ENCODE measurements around the gene POP4.
A peak's percentile ranks its signal among the peaks of the same experiment; 100 is the strongest.
"Not testable (repeated sequence)": the region's sequence is repeated elsewhere in the genome, so short reads cannot be mapped to it uniquely, and the experiment has no call there.

Gene POP4, protein sequence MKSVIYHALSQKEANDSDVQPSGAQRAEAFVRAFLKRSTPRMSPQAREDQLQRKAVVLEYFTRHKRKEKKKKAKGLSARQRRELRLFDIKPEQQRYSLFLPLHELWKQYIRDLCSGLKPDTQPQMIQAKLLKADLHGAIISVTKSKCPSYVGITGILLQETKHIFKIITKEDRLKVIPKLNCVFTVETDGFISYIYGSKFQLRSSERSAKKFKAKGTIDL

DNA sequence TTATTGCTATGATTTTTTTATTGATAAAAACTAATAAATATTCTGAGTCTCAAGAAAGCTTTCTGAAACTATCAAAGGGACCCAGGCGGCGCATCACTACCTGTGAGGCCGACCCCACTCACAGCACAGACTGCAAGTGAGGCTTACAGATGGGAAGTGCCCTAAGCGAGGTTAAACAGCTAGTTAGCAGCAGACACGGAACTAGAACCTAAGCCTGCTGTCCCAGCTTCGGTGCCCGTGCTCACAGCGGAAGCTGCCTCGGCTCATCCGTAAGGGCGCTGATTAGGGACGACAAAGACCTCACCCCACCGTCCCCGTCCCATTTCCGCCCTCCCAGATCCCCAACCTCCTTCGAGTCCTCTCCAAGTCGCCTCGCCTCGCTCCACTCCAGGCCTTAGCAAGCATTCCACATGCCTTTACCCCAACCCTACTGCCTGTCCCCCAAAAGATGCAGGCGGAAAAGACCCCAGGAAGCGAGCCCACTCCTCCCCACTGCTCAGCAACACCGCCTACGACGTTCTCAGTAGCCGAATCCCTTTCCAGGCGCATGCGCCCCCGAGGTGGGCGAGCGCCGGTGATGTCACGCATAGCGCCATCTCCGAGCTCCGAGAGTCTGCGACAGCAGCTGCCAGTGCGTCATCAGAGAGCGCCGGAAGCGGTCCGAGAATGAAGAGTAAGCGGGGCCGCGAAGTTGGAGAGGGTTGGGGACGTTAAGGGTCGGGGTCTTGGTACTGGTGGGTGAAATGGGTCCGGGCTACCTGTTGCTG, at the start of gene POP4:
Gene POP4 (plus strand): TSS at position 631 of the 767 bp plus-strand sequence. CDS start 36 bp downstream, at position 667.
- peak; percentile 95 for DNase-seq (ENCODE audit: low spot score)

- not testable (repeated sequence) for DNase-seq (ENCODE audit: low spot score)
Measured at GRCh38 chr19:29559110-29559509, 47.0 kb upstream of the POP4 start.

DNA sequence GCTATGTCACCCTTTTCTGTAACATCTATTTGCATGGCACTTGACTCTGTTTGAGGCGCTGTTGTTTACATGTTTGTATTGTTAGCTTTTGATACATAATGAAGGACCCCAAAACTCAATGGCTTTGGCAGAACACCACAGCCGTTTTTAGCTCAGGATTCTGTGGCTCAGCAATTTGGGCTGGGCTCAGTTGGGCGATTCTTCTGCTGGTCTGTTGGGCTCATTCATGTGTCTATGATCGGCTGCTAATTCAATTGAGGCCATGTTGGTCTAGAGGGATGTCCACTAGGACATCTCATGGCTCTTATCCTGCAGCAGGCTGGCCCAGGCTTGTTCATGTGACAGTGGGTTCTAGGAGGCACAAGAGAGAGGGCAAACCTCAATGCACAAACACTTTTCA, 46.3 kb upstream of the POP4 start:
- DNase-seq (ENCODE audit: low spot score) = no peak

DNA sequence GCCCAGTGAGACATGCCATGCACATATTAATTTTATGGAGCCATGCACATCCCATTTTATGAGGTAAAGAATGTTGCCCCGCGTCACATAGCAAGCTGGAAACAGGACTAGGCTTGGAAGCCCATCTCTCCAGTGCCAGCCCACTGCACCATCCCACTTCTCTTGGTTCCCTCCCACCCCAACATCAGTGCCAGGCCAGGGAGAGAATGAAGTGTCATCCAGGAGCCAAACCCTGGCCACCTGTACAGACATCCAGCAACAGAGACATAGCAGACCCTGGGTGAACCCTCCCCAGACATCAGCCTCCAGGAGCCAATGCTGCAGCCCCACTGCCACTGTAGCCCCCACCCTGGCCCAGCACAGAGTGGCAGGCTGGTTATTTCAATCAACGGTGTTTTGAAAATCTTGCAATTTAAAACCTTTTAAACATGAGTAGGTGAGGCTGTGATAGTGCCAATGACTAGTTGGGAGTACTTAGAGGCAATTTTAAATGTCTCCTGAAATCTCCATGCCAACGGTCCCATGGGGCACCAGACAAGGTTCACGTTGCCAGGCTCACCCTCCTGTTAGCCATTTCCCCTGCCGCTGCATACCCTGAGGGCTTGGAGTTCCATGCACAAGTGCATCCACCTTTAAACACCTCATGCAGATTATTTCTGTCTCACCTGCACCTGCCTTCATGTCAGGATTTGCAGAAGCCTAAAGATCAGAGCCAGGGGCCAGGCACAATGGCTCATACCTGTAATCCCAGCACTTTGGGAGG, 45.6 kb upstream of the POP4 start:
- no peak for DNase-seq (ENCODE audit: low spot score)

GRCh38 chr19:29561601-29562000, 44.5 kb upstream of the POP4 start:
- no peak for DNase-seq (ENCODE audit: low spot score)

DNA sequence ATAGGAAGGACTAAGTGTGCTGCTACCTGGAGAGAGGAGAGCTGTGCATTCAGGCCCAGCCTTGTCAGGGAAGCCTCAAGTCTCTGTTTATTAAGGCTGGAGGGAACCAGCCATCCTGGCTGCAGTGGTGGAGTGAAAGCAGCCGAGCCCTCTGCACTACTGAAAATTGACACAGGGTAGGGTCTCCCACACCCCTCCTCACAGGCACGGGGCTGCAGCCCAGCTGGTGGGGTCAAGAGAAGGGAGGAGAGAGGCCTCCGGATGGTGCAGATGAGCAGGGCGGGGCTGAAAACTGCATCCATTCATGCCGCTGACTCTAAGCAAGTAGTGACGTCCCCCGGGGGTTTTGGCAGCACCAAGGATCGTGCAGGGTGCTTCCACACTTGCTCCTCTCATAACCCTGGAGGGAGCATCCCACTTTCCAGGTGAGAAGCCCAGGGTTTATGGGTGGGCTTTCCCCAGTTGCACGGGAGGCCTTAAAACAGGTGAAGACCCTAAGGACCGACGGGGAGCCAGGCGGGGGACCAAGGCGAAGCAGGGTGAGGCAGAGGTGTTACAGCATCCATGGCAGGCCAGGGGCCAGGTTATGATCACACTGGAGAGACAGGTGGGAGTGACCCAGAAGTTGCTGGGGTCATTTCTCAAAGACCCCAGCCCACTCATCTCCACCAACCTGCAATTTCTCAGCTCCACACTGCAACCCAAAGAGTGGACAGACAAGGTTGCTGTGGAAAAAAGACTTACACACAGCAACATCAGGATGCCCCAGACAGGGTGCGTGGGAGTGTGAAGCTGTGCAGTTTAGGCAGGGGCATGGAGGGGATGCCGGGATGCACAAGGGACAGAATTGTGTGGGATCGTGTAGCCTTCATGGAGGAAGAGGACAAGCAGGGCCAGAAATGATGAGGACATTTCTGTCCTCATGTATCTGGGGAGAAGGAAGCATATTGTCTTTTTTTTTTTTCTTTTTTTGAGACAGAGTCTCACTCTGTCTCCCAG, 43.5 kb upstream of the POP4 start:
- DNase-seq (ENCODE audit: low spot score) = no peak

DNA sequence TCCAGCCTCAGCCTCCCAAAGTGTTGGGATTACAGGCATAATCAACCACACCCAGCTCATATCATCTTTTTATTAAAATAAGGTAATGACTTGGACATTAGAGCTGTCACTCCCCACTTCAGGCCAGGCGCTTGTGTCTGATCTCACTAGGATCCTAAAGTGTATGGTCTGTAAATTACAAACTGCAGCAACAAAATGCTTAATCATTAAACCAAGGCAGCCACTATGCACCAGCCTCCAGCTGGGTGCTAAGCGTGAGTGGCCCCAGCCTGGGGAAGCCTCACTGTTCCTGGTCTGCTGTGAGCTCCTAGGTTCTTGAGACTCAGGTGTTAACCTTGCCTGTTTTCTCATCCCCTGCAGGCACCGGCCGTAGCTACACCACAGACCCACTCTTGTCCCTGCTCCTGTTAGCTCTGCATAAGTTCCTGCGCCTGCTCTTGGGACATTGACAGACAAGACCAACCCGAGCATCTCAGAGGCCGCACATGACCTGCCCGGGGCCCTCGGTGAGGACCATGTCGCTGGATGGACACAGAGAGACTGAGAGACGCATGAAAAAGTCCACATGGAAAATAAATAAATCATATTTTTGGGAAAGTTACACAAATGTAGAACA, 42.5 kb upstream of the POP4 start:
- peak; percentile 15 for DNase-seq (ENCODE audit: low spot score)

DNA sequence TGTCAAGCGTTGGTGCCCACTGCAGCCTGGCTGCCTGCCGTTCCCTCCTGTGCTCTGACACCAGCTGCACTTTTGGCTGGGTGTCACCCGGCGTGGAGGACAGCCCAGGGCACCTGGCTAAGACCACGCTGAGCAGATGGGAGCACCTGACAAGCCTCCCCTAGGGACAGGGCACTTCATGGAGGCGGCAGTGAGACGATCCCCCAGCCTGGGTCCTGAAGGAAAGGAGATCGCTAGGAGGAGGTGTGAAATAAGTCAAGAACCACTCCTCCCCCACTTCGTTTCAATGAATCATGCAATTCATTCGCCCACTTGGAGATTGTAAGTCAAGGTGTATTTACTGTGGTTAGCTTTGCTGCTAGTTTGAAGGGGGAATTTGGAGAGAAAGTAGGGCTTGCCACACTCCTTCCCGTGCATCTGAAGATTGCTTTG, 41.5 kb upstream of the POP4 start:
- DNase-seq (ENCODE audit: low spot score) = no peak

GRCh38 chr19:29565171-29565570, 40.9 kb upstream of the POP4 start:
- DNase-seq (ENCODE audit: low spot score) = no peak

DNA sequence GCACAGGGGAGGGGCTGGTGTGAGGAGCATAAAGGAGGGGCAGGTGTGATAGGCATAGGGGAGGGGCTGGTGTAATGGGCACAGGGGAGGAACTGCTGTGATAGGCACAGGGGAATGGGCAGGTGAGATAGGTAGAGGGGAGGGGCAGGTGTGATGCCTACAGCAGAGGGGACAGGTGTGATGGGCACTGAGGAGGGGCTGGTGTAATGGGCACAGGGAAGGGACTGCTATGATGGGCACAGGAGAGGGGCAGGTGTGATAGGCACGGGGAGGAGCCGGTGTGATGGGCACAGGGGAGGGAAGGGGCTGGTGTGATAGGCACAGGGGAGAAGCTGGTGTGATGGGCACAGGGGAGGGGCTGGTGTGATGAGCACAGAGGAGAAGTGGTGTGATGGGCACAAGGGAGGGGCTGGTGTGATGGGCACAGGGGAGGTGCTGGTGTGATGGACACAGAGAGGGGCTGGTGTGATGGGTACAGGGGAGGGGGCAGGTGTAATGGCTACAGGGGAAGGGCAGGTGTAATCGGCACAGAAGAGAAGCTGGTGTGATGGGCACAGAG, 39.5 kb upstream of the POP4 start:
- DNase-seq (ENCODE audit: low spot score) = no peak

DNA sequence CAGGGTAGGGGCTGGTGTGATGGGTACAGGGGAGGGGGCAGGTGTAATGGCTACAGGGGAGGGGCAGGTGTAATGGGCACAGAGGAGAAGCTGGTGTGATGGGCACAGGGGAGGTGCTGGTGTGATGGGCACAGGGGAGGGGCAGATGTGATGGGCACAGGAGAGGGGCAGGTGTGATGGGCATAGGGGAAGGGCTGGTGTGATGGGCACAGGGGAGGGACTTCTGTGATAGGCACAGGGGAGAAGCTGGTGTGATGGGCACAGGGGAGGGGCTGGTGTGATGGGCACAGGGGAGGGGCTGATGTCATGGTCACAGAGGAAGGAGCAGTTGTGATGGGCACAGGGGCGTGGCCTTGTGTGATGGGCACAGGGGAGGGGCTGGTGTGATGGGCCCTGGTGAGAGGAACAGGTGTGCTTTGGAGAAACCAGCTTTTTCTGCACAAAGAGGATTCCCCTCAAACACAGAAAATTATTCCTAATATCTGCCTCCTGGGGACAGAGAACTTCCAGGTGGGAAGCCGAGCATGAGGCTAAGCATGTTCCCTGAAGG, 38.6 kb upstream of the POP4 start:
- DNase-seq (ENCODE audit: low spot score) = no peak

DNA sequence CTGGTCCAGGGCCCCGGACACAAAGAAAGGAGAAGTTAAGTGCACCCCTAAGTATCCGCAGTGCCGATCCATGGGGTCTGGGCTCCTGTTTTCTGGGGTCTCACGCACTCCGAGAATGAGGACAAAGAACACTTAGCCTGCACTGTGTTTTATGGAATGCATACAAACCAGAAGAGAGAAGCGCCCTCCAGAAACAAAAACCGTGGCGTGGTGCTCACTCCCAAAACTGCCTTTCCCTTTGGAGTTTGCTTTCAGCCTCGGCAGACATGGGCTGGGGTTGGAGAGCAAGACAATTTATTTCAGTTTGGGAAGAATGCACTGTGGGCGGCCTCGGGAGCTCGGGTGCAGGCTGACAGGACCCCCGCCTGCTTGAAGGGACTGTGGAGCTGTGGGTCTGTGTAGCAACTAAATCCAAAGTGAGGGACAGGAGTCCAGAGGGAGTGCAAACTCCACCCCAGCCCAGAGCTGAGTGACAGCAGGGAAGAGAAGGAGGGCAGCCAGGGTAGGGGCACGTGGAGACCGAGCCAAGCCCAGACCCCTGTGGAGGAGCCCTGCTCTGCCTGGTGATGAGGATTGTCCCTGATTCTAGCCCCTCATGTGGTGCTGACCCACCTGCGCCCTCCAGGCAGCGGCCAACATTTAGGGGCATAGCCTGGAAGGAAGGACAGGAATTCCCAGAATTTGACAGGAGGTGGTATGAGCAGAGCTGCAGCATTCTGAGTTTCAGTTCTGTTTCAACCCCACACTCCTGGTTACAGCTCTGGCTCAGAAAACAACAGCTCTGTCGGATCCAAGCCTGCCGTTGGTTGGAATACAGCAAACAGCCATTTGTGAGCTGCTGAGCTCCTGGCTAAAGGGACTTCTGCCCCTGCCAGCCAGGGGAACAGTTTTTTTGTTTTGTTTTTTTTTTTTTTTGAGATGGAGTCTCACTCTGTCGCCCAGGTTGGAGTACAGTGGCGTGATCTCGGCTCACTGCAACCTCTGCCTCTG, 37.8 kb upstream of the POP4 start:
- DNase-seq (ENCODE audit: low spot score) = no peak

GRCh38 chr19:29569038-29569911, 36.8 kb upstream of the POP4 start:
- DNase-seq (ENCODE audit: low spot score) = no peak

- no peak for DNase-seq (ENCODE audit: low spot score)
Measured at GRCh38 chr19:29571181-29571580, 34.9 kb upstream of the POP4 start.

GRCh38 chr19:29573486-29573885, 32.6 kb upstream of the POP4 start:
- DNase-seq (ENCODE audit: low spot score) = no peak

DNA sequence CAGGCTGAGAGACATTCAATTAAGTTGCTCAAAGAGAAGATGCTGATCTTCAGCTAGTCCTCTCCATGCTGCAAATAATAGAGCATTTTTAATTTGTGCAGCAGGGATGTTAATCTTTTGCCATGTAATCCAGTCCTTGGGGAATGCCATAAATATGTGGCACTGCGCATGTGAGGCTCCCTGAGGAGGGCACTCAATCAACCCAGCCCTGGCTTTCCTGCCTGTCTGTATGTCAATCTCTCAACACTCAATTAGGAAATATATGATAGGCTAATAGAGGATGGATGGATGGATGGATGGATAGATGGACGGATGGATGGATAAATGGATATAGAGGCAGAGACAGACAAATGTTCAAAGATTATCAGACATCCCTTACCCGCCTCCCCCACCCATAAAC, 31.6 kb upstream of the POP4 start:
- no peak for DNase-seq (ENCODE audit: low spot score)

DNA sequence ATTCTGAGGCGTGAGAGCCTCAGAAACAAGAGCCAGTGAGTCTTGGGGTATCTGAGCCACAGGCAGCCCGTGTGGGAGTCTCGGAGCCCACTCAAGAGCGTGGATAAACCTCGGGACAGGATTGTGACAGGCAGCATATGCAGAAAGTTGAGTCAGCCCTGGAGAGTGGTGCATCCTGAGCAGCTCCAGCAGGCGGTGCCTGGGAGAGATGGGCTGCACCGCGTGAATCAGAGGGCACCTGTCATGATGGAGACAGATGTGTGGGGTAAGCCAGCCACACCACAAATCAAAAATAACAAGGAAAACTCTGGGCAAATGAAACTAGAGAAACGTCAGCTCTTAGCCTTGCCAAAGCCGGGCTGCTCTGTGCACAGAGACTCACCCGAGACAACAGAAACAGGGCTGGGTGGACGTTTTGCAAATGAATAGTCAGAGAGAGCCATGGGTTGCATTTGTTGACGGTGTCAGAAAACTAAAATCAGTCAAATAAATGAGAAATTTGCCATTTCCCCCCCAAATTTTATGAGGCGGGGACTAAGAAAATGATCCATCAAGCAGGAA, 30.0 kb upstream of the POP4 start:
- DNase-seq (ENCODE audit: low spot score) = peak; percentile 58
